Panc1 (cell line): ENCODE data around the gene ZNF182. TPM values are rescaled to one million over a fixed set of nuclear protein-coding genes. Genes with fewer than 3 reads are reported as not detected.
A peak's percentile ranks its signal among the peaks of the same experiment; 100 is the strongest.
"Not testable (repeated sequence)": the region's sequence is repeated elsewhere in the genome, so short reads cannot be mapped to it uniquely, and the experiment has no call there.

Source experiments
- ATAC-seq: fragments of 200-7000 bp; cut with Tn5 transposase; 2 replicates; pipeline ENCODE4 v1.9.1; 2020; ENCODE audit warnings: mild to moderate bottlenecking, moderate library complexity
- BruUV-seq: library from RNA; stranded (reverse); fragments of 400-500 nt; replicated peaks from 2 replicates; lab custom pipeline; 2021; lab: Mats Ljungman, UMichigan
- CTCF ChIA-PET: fragments of 300-600 bp; sonication (Branson Sonifier 250); formaldehyde crosslinking; loops from one replicate; lab custom pipeline; 2022; ENCODE audit warnings: antibody characterized with exemption; lab: Charles Lee
- POLR2A ChIA-PET: fragments of 300-600 bp; sonication (Branson Sonifier 250); formaldehyde crosslinking; loops from one replicate; lab custom pipeline; 2022; ENCODE audit warnings: antibody characterized with exemption; lab: Charles Lee
- DNase-seq: peaks from one replicate; pipeline ENCODE4 v3.0.0-alpha.2; 2010; ENCODE audit warnings: low read depth, low spot score
- H3K27ac ChIP-seq: 2 replicates; pipeline ENCODE4 v1.5.1; 2011; ENCODE audit warnings: mild to moderate bottlenecking, low read length, inconsistent platforms
- H3K27me3 ChIP-seq: fragments of 200-500 bp; sonication (Bioruptor generic); 2 replicates; pipeline ENCODE4 v1.6.0; 2014; ENCODE audit warnings: low read length, inconsistent platforms; ENCODE audit not compliant: control insufficient read depth, insufficient read depth
- H3K36me3 ChIP-seq: fragments of 200-500 bp; sonication (Bioruptor generic); 2 replicates; pipeline ENCODE4 v1.5.1; 2014; ENCODE audit warnings: inconsistent platforms, mild to moderate bottlenecking, low read length, moderate library complexity; ENCODE audit not compliant: control insufficient read depth, insufficient read depth
- H3K4me1 ChIP-seq: 2 replicates; pipeline ENCODE4 v1.5.1; 2011; ENCODE audit warnings: inconsistent platforms, mild to moderate bottlenecking, low read length, moderate library complexity; ENCODE audit not compliant: control insufficient read depth, insufficient read depth
- H3K4me3 ChIP-seq, 2 experiments: 2 replicates each; pipeline ENCODE4 v1.5.1; 2011 to 2012; ENCODE audit warnings: low read depth in 2 of 2, low read length in 2 of 2, mild to moderate bottlenecking in 2 of 2, inconsistent platforms in 1 of 2, moderate library complexity in 1 of 2
- H3K9me3 ChIP-seq: fragments of 200-500 bp; sonication (Bioruptor generic); 2 replicates; pipeline ENCODE4 v1.5.1; 2014; ENCODE audit warnings: low read depth, mild to moderate bottlenecking, inconsistent platforms, low read length, moderate library complexity; ENCODE audit not compliant: control insufficient read depth, insufficient read depth
- CTCF ChIP-seq: fragments of 450-650 bp; IDR thresholded peaks from 2 replicates; pipeline ENCODE4 v1.5.1; 2017; ENCODE audit warnings: mild to moderate bottlenecking
- POLR2AphosphoS5 ChIP-seq: IDR thresholded peaks from 2 replicates; pipeline ENCODE4 v1.6.1; 2012; ENCODE audit warnings: mild to moderate bottlenecking, low read depth, low read length, moderate library complexity
- TCF7L2 ChIP-seq: IDR thresholded peaks from 2 replicates; pipeline ENCODE4 v1.6.1; 2011; ENCODE audit warnings: mild to moderate bottlenecking, low read depth, low read length, inconsistent platforms
- in situ Hi-C: cut with HindIII; loops from 2 replicates; pipeline ENCODE4 v1.10.0; 2016; ENCODE audit warnings: low sequenced_read_pairs, low pct_unique_long_range_greater_than_20kb
- intact Hi-C: fragments of 100-400 bp; cut with micrococcal nuclease; formaldehyde crosslinking; loops from one replicate; pipeline ENCODE4 v1.10.0; 2022; ENCODE audit not compliant: unreplicated experiment
- total RNA-seq: library from RNA; stranded (reverse); gene quantifications from one replicate; pipeline ENCODE4 v1.2.1, GENCODE V29; 2021; ENCODE audit not compliant: unreplicated experiment

Gene ZNF182
- total RNA-seq, 1 experiment from 2014 or later, result 11.1 TPM

DNA sequence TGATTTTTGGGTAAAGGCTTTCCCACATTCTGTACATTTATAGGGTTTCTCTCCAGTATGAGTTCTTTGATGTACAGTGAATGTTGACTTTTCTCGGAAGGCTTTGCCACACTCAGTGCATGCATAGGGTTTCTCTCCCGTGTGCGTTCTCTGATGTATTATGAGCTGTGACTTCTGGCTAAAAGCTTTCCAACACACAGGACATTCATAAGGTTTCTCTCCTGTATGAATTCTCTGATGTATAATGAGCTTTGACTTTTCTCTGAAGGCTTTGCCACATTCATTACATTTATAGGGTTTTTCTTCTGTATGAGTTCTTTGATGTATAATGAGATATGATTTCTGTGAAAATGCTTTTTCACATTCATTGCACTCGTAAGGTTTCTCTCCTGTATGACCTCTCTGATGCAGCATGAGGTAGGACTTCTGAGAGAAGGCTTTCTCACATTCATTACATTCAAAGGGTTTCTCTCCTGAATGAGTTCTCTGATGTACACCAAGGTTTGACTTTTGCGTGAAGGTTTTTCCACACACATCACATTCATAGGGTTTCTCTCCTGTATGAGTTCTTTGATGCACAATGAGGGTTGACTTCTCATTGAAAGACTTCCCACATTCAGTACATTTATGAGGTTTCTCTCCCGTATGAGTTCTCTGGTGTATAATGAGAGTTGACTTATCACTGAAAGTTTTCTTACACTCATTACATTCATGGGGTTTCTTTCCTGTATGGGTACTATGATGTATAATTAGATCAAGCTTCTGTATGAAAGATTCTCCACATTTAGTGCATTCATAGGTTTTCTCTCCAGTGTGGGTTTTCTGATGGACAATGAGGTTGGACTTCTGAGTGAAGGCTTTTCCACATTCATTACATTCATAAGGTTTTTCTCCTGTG, 27.3 kb downstream of the ZNF182 start:
- no peaks in the 10 kb centered on the region for H3K4me1 ChIP-seq
- peaks cover 68% of the 10 kb centered on the region for H3K9me3 ChIP-seq
- H3K27ac ChIP-seq, result no peak overlapping the region

GRCh38 chrX:47973235-47973634, 30.6 kb downstream of the ZNF182 start:
- TF ChIP-seq CTCF (no peak), POLR2AphosphoS5 (0 out of 2 replicates have a peak, but pooled peaks have one; percentile 35), TCF7L2 (no peak)
- Histone ChIP-seq H3K27ac (no peak overlapping the region), H3K27me3 (no peaks in the 10 kb centered on the region), H3K36me3 (peaks cover 4% of the 10 kb centered on the region; the same call in 1 of the 2 replicates), H3K4me3 (no peak overlapping the region), H3K4me1 (no peaks in the 10 kb centered on the region), H3K9me3 (peaks cover 45% of the 10 kb centered on the region)
- no peak for ATAC-seq
- intact Hi-C loops, result no loop called here
- POLR2A ChIA-PET, result no interaction called here
- in situ Hi-C loops, result no loop called here
- CTCF ChIA-PET, result no interaction called here
- DNase-seq, result no peak
- no TSS peak for BruUV-seq

More for the DNA sequence above, 27.3 kb downstream of the ZNF182 start:
- in situ Hi-C loops, result no loop called here
- DNase-seq, result no peak
- no peak for ATAC-seq
- no peaks in the 10 kb centered on the region for H3K27me3 ChIP-seq
- TF ChIP-seq CTCF, result no peak
- H3K4me3 ChIP-seq, result no peak overlapping the region
- ChIA-PET CTCF (no interaction called here), POLR2A (no interaction called here)
- BruUV-seq, result no TSS peak
- intact Hi-C loops, result no loop called here
- H3K36me3 ChIP-seq, result peaks cover 11% of the 10 kb centered on the region

DNA sequence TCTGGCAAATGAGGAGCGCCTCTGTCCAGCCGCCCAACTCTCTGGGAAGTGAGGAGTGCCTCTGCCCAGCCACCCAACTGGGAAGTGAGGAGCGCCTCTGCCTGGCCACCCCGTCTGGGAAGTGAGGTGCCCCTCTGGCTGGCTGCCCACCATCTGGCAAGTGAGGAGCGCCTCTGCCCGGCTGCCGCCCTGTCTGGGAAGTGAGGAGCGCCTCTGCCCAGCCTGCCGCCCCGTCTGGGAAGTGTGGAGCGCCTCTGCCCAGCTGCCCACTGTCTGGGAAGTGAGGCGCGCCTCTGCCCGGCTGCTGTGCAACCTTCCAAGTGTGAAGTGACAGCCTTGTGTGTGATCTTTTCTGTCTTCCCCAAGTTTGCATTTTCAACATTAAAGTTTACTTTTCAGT, 38.3 kb downstream of the ZNF182 start:
- in situ Hi-C loops, CTCF ChIA-PET: not testable (repeated sequence)

DNA sequence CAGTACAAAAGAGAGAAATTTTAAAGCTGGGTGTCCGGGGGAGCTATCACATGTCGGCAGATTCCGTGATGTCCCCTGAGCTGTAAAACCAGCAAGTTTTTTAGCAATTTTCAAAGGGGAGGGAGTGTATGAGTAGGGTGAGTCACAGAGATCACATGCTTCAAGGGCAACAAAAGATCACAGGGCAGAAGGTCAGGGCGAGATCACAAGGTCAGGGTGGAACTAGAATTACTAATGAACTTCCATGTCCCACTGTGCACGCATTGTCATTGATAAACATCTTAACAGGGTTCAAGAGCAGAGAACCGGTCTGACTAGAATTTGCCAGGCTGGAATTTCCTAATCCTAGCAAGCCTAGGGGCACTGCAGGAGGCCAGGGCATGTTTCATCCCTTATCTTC, 42.0 kb downstream of the ZNF182 start:
- in situ Hi-C loops, H3K4me1 ChIP-seq, H3K4me3 ChIP-seq, CTCF ChIA-PET, H3K9me3 ChIP-seq, POLR2A ChIA-PET, H3K27ac ChIP-seq, intact Hi-C loops, H3K27me3 ChIP-seq, BruUV-seq, ATAC-seq, H3K36me3 ChIP-seq, DNase-seq: not testable (repeated sequence)

More for the DNA sequence above, 38.3 kb downstream of the ZNF182 start:
- intact Hi-C loops, ATAC-seq, H3K27ac ChIP-seq, POLR2A ChIA-PET, BruUV-seq, H3K9me3 ChIP-seq, DNase-seq, H3K27me3 ChIP-seq, H3K4me1 ChIP-seq, H3K4me3 ChIP-seq, H3K36me3 ChIP-seq: not testable (repeated sequence)
